Bronchial epithelial cell (primary cell): ENCODE data around the gene GLP1R. TPM values are rescaled to one million over a fixed set of nuclear protein-coding genes. Genes with fewer than 3 reads are reported as not detected.
A peak's percentile ranks its signal among the peaks of the same experiment; 100 is the strongest.
"Not testable (repeated sequence)": the region's sequence is repeated elsewhere in the genome, so short reads cannot be mapped to it uniquely, and the experiment has no call there.

Source experiments
- DNase-seq: peaks from one replicate; pipeline ENCODE4 v3.0.0-alpha.2; 2010; ENCODE audit warnings: low read depth
- FAIRE-seq: peaks from 2 replicates; lab custom pipeline; 2011; peaks lifted over from hg19 to GRCh38; lab: Jason Lieb, UNC
- H3K27me3 ChIP-seq: 2 replicates; pipeline ENCODE4 v1.5.1; 2011; ENCODE audit warnings: low read length; ENCODE audit not compliant: control insufficient read depth, insufficient read depth
- H3K36me3 ChIP-seq: 2 replicates; pipeline ENCODE4 v1.5.1; 2011; ENCODE audit warnings: low read length; ENCODE audit not compliant: control insufficient read depth, insufficient read depth
- H3K4me3 ChIP-seq: 2 replicates; pipeline ENCODE4 v1.5.1; 2011; ENCODE audit warnings: mild to moderate bottlenecking, low read depth, low read length, control low read depth
- total RNA-seq: library from RNA; depleted of rRNA; stranded (reverse); fragments of >200 nt; gene quantifications from 2 replicates; pipeline ENCODE4 v1.2.1, GENCODE V29; 2014
- TF ChIP-seq, protein P1 (sequence below): IDR thresholded peaks from 2 replicates; pipeline ENCODE4 v1.5.1; 2011; ENCODE audit warnings: mild to moderate bottlenecking, moderate library complexity, low read length, control low read depth, inconsistent platforms; ENCODE audit not compliant: insufficient read depth, severe bottlenecking

Gene GLP1R
- total RNA-seq, 1 donor from 2014 or later, result not detected

DNA sequence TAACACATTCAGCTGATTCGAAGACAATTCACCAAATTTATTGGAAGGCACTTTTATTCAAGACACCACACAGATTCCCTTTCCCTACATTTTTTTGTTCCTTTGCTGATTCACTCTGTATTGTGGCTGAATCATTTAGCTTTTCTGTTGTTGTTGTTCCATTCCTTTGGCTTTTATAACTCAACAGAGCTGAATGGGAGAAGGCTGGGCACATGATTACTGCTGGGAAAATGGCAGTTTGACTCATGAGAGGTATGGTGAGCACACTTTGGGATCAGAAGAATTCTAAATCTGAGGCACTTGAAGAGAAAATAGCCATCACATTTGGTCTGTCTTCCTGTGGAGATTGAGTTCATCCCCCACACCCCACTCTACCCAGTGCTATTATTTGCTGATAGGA, 82.1 kb downstream of the GLP1R start:
- H3K27me3 ChIP-seq, result no peaks in the 10 kb centered on the region
- no peak for FAIRE-seq

DNA sequence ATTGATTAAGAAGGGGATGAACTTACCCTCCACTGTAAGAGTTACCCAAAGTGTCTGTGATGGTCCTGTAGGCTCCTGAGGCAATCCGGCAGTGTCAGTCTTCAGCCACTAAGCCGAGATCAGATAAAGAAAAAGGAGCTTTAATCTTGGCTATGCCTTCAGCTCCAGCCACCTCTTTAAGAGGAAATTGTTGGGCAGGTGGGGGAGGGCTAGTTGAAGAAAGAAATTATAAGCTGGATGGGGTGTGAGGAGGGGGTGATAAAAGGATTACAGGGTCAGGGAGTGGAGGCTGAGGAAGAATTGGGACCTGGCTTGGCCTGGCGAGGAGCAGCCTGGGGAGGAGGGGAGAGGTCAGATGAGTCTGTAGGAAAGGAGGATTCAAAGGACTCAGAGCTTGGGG, 86.2 kb downstream of the GLP1R start:
- H3K4me3 ChIP-seq, H3K27me3 ChIP-seq, FAIRE-seq, DNase-seq, H3K36me3 ChIP-seq: not testable (repeated sequence)

More for the DNA sequence above, 82.1 kb downstream of the GLP1R start:
- TF ChIP-seq, protein P1, sequence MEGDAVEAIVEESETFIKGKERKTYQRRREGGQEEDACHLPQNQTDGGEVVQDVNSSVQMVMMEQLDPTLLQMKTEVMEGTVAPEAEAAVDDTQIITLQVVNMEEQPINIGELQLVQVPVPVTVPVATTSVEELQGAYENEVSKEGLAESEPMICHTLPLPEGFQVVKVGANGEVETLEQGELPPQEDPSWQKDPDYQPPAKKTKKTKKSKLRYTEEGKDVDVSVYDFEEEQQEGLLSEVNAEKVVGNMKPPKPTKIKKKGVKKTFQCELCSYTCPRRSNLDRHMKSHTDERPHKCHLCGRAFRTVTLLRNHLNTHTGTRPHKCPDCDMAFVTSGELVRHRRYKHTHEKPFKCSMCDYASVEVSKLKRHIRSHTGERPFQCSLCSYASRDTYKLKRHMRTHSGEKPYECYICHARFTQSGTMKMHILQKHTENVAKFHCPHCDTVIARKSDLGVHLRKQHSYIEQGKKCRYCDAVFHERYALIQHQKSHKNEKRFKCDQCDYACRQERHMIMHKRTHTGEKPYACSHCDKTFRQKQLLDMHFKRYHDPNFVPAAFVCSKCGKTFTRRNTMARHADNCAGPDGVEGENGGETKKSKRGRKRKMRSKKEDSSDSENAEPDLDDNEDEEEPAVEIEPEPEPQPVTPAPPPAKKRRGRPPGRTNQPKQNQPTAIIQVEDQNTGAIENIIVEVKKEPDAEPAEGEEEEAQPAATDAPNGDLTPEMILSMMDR, result no peak
- DNase-seq, result peak; percentile 22
- Histone ChIP-seq H3K36me3 (no peaks in the 10 kb centered on the region), H3K4me3 (no peak overlapping the region)

DNA sequence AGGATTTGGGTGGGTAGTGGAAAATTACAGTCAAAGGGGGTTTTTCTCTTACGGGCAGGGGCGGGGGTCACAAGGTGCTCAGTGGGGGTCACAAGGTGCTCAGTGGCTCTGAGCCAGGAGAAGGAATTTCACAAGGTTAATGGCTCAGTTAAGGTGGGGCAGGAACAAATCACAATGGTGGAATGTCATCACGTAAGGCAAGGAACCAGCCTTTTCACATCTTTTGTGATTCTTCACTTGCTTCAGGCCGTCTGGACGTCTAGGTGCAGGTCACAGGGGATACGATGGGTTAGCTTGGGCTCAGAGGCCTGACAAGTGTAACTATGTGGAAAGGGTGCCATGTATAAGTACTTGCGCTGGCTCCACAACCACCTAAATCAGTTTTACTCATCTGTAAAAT, 87.6 kb downstream of the GLP1R start:
- H3K36me3 ChIP-seq, H3K27me3 ChIP-seq, DNase-seq, H3K4me3 ChIP-seq, FAIRE-seq: not testable (repeated sequence)

DNA sequence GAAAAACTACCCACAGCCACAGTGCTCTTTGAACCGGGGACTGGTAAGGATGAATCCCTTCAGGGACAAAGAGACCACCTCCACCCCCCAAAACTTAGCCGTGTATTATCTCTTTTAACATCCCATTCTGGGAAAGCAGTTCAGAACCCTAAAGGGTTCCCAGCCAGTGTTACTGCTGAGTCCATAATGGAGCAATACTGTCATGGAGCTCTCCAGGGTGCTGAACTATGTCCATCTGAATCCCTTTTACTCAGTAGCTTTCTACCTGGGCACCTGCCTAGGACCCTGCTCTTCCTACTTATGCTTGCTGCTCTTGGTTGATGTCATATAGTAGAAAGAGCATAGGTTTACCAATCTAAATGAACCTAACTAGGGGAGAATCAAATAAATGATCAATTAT, 88.7 kb downstream of the GLP1R start:
- Histone ChIP-seq H3K36me3 (no peaks in the 10 kb centered on the region), H3K4me3 (no peak overlapping the region), H3K27me3 (no peaks in the 10 kb centered on the region)
- FAIRE-seq, result no peak
- DNase-seq, result peak; percentile 43
- TF ChIP-seq, protein P1, result no peak

Other genes with a start within 250 kb of the GLP1R start
- gene SAYSD1, start 66.4 kb downstream of the GLP1R start, total RNA-seq, result 9.0 and 14.2 TPM in 2 replicates
- 0.26 TPM in 2 replicates for gene KCNK5, start 180.7 kb downstream of the GLP1R start, total RNA-seq